GM19324 (cell line): Measurements from ENCODE around the gene TMCC1.
"Not testable (repeated sequence)": the region's sequence is repeated elsewhere in the genome, so short reads cannot be mapped to it uniquely, and the experiment has no call there.

Experiments used
- ATAC-seq: cut with Tn5 transposase; IDR thresholded peaks from one replicate; pipeline ENCODE4 v1.9.1; 2021; ENCODE audit warnings: mild to moderate bottlenecking, moderate library complexity; ENCODE audit not compliant: unreplicated experiment, low FRiP score

Gene TMCC1

DNA sequence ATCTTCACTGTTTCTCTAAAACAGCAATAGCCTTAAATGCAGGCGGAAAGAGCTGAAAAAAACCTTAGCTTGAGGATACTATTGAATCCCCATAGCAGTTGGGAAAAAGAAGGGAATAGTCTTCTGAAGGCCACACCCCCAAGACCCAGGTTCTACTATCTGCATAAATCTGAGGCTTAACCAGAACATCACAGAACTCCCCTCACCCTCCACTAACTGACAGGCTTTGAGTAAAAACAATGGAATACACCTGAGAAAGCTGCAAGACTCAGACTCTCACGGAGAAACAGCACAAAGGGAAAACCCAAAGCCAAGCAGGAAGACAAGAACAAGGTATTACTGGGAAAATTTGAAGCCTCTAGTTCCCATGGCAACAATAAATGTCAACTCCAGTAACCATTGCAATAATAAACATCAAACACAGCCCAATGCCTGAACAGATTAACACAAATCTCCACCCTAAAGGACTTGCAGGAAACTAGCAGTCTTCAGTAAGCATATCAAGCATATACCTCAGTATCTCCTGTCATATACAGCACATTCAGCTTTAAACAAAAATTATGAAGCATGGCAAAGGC, 56.4 kb downstream of the TMCC1 start:
- ATAC-seq: no peak

DNA sequence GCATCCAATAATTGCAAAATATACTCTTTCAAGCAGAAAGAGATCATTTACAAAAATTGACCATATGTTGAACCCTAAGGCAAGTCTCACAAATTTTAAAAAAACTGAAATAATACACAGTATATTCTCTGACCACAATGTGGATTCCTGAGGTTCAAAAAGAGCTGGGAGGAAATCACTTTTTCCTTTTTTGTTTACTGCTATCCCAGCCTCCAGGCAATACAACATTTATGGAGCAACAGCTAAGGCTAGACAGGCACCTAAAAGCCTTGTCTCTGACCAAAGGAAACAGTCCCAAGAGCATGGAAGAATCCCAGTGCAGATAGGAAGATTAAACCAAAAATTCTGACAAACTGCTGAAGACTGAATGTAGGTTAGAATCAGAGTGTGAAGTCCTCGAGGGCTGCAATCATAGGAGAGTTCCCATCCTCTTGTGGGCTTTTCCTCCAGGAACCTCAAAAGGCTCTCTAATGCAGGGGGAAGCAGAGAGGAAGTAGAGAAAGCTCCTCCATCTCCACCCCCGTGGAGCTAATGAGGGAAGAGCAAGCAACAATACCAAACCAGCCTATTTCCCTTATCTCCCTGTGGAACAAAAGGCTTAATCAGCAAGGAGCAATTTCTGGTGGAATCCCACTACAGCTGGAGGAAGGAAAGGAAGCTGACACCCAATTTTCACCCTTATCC, 57.0 kb downstream of the TMCC1 start:
- no peak for ATAC-seq

- no peak for ATAC-seq
Observed at GRCh38 chr3:129835198-129835597, 58.3 kb downstream of the TMCC1 start.

DNA sequence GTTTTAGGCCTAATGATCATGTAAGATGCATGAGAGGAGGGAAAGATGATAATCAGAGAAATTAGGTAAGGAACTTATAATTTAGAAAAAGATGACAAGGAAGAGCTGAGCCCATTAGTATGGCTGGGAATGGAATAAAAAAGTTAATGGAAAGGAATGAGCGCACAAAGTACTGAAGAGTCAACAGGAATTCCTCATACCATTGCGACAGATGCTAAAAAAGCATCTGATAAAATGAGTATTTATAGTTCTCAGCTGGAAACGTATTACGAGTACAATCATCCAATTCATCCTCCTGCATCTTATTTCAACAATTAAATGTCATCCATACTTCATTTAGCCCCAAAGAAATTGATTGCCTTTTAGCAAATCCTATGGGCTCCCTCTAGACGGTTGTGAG, 58.9 kb downstream of the TMCC1 start:
- no peak for ATAC-seq

DNA sequence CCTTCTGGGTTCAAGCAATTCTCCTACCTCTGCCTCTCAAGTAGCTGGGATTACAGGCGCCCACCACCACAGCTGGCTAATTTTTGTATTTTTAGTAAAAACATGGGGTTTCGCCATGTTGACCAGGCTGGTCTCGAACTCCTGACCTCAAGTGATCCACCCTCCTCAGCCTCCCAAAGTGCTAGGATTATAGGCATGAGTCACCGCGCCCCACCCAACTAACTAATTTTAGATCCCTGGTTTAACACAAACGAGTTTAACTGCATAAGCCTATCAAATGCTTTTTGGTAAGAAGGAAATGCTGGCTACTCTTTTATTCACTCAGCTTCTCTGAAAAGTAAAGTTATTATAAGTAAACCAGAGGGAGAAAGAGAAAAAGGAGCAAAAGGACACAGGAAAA, 61.6 kb downstream of the TMCC1 start:
- not testable (repeated sequence) for ATAC-seq

DNA sequence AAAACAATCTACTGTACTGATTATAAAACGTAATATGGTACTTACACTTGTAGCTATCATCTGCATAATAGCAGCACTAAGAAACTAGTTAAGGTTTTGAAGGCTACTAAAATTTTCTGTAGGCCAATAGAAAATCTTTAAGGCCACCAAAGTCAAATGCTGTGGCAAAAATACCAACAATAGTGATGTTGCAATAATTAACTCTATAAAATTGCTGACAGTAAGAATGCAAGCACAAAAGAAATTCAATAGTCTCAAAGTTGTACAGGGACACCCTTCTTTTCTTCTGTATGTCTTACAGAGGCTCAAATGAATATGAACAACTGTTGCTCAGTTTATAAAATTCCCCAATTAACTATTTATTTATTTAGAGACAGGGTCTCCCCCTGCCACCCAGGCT, 62.0 kb downstream of the TMCC1 start:
- no peak for ATAC-seq

DNA sequence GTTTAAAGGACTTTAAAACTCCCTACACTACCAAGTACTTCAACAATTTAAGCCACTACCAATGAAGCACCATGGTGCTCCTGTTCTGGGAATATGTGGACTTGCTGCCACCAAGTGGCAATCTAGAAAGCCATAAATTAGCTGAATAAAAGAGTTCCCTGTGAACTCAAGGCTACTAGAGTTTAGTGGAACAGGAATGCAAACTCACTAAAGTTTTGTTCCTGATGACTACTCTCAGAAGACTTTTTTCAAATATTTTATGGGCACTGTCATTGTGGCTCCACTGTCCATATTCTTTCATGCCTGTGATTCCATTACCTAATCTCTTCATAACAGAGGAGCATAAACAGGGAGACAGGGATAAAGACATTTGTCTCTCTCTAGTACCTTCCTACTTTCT, 63.9 kb downstream of the TMCC1 start:
- no peak for ATAC-seq

GRCh38 chr3:129827765-129828164, 65.7 kb downstream of the TMCC1 start:
- ATAC-seq: peak; percentile 66

GRCh38 chr3:129824926-129825541, 68.5 kb downstream of the TMCC1 start:
- ATAC-seq: no peak

DNA sequence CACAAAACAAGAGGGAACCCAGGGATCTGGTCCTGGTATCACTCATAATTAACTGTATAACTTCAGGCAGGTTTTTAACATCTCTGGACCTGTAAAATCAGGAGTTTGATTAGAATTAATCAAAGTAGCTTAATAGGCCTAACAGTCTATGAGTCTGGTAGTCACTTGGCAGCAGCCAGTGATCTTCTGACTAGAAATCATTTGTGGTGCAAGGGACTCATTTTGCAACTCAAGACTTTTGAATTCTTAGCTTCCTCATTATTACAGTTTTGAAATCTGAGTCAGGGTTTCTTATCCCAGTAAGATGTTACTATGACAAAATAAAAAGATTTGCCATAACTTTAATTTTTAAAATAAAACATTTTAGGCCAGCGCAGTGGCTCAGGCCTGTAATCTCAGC, 70.8 kb downstream of the TMCC1 start:
- ATAC-seq: no peak

DNA sequence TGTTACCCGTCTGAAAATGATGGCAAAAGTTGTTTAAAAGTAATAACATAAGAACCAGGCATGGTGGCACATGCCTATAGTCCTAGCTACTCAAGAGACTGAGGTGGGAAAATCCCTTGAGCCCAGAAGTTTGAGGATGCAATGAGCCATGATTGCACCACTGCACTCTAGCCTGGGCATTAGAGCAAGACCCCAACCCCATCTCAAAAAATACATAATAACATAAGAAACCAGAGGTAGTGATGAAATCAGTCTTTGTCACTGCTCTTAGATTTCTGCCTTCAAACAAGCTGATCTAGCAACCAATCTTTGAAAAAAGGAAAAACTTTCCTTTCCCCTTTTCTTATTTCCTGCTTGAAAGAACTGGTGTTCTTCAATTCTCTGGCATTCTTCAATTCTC, 71.3 kb downstream of the TMCC1 start:
- ATAC-seq: no peak

DNA sequence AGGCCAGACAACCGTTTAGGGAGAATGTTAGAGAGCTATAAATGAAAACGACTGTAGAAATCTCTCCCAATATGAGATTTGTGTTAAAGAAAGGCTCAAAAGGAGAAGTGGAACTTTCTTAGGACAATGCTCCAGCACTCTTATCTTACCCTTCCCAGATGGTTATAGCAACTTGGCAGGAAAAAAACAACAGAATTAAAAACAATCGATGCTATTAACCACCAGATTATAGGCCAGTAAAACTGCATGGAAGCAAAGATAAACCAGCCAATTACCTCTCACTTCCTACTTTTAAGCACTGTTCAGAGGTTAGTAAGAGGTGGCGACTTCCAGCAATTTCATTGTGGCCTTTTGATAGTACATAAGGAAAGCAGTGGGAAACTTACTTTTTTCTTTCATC, 72.9 kb downstream of the TMCC1 start:
- no peak for ATAC-seq

DNA sequence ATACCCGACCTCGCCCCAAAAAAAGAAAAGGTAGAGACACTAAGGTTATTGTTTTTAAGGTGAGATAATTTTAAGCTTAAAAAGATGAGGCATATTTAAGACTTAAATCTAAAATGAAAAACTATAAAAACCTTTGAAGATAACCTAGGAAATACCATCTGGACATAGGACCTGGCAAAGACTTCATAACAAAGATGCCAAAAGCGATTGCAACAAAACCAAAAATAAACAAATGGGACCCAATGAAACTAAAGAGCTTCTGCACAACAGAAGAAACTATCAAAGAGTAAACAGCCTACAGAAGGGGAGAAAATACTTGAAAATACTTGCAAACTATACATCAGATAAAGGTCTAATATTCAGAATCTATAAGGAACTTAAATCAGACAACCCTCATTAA, 80.9 kb downstream of the TMCC1 start:
- ATAC-seq: no peak

DNA sequence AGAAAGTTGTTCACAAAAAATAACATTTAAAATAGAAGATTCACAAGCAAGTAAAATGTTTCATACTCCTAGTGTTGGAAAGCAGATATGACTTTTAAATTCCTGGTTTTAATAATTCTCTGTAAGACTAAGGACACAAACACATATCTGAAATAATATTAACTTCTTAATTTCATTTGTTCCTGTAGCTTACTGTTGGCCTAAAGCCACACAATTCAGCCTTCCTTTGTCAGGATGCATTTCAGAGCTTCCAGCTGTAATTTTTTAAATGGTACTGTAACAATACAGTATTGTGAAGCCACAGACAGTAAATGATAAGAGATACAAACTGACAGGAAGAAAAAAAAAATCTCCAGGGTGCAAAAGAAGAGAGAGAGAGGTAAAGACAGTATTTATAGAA, 84.2 kb downstream of the TMCC1 start:
- ATAC-seq: no peak

DNA sequence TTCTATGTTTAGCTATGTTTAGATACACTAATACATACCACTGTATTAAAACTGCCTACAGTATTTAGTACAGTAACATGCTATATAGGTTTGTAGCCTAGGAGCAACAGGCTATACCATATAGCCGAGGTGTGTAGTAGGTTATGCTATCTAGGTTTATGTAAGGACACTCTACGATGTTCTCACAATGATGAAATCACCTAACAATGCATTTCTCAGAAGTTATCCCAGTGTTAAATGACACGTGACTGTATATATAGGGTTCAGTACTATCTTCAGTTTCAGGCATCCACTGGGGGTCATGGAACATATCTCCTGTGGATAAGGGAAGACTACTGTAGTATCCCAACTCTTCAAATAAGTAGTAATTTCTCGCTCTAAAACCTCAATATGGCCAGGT, 97.4 kb downstream of the TMCC1 start:
- ATAC-seq: no peak

DNA sequence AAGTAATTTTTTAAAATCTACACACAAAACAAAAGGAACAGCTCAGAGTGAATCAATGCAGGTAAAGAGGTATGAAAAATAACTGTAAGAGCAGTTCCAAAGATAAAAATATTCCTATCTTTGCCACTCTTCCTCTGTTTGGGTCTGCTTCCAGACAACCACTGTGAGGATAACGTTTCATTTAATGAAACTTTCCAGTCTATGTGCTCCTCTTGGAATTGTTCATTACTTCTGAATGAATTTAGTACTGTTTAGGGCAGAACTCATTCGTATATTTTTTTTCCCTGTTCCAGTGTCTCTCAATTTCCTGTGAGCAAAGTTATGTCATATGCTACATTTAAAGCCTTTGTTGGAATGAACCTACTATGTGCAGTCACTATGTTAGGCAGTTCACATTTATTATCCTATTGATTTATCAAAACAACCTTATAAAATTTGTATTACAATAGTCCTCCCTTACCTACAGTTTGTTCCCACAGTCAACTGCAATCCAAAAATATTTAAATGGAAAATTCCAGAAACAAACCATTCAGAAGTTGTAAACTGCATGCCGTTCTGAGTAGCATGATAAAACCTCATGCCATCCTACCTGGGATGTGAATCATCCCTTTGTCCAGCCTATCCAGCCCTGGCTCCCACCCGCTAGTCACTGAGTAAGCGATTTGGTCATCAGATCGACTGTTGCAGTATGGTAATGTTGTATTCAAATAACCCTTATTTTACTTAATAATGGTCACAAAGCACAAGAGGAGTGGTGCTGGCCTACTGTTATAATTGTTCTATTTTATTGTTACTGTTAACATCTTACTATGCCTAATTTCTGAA, 98.1 kb downstream of the TMCC1 start:
- ATAC-seq: no peak

DNA sequence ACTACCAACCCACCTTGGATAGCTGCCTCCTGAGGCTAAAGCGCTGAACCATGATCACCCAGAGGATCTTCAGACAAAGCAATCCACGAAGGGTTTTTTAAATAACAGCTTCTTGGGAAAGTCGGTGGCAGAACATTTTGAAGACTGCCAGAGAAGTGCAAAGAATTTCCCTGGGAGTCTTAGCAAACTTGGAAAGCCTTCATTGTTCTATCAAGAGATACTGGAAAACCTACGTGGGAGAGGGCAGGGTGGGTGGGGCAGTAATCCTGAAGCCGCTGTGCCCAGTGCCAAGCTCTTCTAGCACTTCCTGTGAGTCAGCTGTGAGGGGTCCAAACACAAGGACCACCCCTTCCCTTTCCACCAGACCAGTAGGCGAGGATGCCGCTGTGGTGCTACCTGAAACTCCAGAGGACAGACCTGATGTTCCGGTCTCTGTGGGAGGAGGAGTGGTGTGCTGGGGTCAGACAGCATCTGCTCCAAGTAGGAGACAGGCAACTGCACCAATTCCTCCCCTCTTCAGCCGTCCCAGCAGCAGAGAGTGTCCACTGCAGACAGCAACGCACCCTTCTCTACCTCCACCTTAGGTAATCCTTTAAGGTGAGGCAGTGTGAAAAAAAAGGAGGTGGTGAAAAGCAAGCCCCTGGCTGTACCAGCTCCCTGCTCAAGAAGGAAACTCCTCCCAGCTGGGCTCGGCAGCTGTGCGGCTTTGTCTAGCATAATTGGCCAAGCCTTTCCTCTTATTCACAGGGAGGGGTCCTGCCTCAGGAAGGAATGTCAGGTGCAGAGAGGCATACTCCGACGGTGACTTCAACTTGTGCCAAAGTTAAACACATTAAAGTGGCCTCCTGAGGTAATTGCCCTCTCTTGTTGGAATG, 99.0 kb downstream of the TMCC1 start:
- no peak for ATAC-seq

DNA sequence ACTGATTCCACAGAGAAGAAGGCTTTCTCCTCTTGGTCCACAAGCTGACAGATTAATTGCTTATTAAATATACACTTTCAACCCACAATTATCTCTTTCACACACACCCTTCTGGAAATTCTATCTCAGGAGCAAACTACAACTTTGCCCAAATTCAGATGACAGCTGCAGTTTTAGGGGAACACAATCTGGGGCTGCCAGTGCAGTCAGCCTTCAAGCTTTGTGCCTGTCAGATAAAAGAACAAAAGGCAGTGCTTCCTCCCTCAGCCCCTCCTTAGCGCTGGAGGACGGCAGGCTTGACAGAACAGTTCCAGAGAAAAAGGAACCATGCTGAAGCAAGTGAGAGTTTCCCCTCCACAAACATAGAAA, 99.6 kb downstream of the TMCC1 start:
- ATAC-seq: no peak

- ATAC-seq: no peak
Observed at GRCh38 chr3:129793319-129793718, 100.2 kb downstream of the TMCC1 start.

- ATAC-seq: no peak
Observed at GRCh38 chr3:129783470-129783869, 110.0 kb downstream of the TMCC1 start.
